HG02798 (cell line): ENCODE data around the gene MTM1.

Experiments
- ATAC-seq: cut with Tn5 transposase; IDR thresholded peaks from one replicate; pipeline ENCODE4 v1.9.1; 2021; ENCODE audit warnings: mild to moderate bottlenecking; ENCODE audit not compliant: unreplicated experiment, poor library complexity

Gene MTM1

GRCh38 chrX:150649096-150649870 lies 80.9 kb downstream of the MTM1 start:
- ATAC-seq, result no peak

GRCh38 chrX:150651906-150652305 lies 83.5 kb downstream of the MTM1 start:
- ATAC-seq, result no peak

GRCh38 chrX:150655788-150656187 lies 87.4 kb downstream of the MTM1 start:
- ATAC-seq, result no peak

- ATAC-seq, result no peak
Observed at GRCh38 chrX:150663073-150663472, 94.7 kb downstream of the MTM1 start.

- ATAC-seq, result no peak
Observed at GRCh38 chrX:150664290-150664689, 95.9 kb downstream of the MTM1 start.

GRCh38 chrX:150676221-150676620 lies 107.8 kb downstream of the MTM1 start:
- no peak for ATAC-seq

GRCh38 chrX:150680974-150681373 lies 112.6 kb downstream of the MTM1 start:
- no peak for ATAC-seq

- no peak for ATAC-seq
Observed at GRCh38 chrX:150683112-150683511, 114.7 kb downstream of the MTM1 start.

- no peak for ATAC-seq
Observed at GRCh38 chrX:150683536-150684146, 115.2 kb downstream of the MTM1 start.

- ATAC-seq, result no peak
Observed at GRCh38 chrX:150688911-150689451, 120.6 kb downstream of the MTM1 start.

GRCh38 chrX:150690126-150690525 lies 121.7 kb downstream of the MTM1 start:
- no peak for ATAC-seq

GRCh38 chrX:150692296-150692695 lies 123.9 kb downstream of the MTM1 start:
- ATAC-seq, result no peak

- peak; percentile 57 for ATAC-seq
Observed at GRCh38 chrX:150692831-150693724, 124.7 kb downstream of the MTM1 start, which contains the start of gene MTMR1. Gene MTMR1 (plus strand): TSS chrX:150693396. CDS start chrX:150693531, 135 bp downstream.

- ATAC-seq, result peak; percentile 77
Observed at GRCh38 chrX:150693725-150694574, 125.5 kb downstream of the MTM1 start.

- ATAC-seq, result peak; percentile 31
Observed at GRCh38 chrX:150694738-150695410, 126.5 kb downstream of the MTM1 start.

- no peak for ATAC-seq
Observed at GRCh38 chrX:150696331-150696730, 127.9 kb downstream of the MTM1 start.

- ATAC-seq, result no peak
Observed at GRCh38 chrX:150696866-150697265, 128.4 kb downstream of the MTM1 start.

- ATAC-seq, result no peak
Observed at GRCh38 chrX:150697641-150698040, 129.2 kb downstream of the MTM1 start.

GRCh38 chrX:150698981-150699380 lies 130.6 kb downstream of the MTM1 start:
- ATAC-seq, result no peak
